ENCODE results near the gene MAP3K20.
A peak's percentile ranks its signal among the peaks of the same experiment; 100 is the strongest.
"Not testable (repeated sequence)": the region's sequence is repeated elsewhere in the genome, so short reads cannot be mapped to it uniquely, and the experiment has no call there.

Gene MAP3K20

DNA sequence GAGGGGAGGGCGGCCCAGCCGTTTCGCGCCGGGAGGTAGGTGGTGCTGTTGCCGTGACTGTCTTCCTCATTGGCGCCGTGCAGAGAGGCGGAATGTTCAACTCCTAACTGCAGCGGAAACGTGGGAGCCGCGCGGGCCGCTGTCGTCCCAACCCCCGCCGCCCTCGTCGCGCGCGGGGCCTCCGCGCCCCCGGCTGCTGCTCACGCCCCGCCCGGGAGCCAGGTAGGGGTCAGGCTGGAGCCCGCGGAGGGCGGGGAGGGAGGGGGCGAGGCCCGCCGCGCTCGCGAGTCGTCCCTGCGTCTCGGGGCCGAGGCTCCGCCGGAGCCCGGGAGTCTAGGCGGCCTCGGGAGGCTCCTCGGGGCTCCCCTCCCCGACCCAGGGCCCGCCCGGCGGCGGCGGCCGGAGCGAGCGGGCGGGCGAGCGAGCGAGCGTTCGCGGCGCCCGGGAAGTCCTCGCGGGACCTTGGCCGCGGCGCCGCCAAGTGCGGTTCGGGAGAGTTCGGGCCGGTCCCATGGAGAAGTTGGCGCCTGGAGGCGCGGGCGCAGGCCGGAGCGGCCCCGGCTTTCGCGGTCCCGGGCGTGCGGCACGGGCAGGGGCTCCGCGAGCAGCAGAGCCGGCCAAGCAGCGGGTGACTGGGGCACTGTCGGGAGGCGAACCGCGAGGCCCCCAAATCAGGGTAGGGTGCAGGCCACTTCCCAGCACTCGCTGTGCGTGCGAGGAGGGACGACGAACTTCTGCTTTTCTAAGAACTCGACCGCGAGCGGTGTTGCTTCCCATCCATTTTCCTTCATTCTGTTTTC, at the start of gene MAP3K20:
TSS of gene MAP3K20 (plus strand) at position 66 of the 800 bp plus-strand sequence. CDS start 15,186 bp downstream, outside the sequence.
- peak; percentile 44 to 51 for DNase-seq

DNA sequence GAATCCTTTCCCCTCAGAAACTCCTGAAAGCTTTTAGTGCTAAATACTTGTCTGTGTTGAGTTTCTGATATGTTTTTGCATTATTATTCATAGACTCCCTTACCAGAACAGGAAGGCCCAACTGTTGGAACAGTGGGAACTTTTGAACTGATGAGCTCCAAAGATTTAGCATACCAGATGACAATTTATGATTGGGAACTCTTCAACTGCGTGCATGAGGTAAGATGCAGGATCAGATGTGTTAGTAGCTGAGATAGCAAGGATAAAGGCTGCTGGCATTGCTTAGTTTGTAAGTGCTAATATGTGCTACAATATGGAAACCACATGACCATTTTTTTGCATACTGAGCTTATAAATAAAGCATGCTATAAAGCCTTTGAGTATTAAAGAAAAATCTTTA, 49.2 kb upstream of the MAP3K20 start:
- no peak for DNase-seq

DNA sequence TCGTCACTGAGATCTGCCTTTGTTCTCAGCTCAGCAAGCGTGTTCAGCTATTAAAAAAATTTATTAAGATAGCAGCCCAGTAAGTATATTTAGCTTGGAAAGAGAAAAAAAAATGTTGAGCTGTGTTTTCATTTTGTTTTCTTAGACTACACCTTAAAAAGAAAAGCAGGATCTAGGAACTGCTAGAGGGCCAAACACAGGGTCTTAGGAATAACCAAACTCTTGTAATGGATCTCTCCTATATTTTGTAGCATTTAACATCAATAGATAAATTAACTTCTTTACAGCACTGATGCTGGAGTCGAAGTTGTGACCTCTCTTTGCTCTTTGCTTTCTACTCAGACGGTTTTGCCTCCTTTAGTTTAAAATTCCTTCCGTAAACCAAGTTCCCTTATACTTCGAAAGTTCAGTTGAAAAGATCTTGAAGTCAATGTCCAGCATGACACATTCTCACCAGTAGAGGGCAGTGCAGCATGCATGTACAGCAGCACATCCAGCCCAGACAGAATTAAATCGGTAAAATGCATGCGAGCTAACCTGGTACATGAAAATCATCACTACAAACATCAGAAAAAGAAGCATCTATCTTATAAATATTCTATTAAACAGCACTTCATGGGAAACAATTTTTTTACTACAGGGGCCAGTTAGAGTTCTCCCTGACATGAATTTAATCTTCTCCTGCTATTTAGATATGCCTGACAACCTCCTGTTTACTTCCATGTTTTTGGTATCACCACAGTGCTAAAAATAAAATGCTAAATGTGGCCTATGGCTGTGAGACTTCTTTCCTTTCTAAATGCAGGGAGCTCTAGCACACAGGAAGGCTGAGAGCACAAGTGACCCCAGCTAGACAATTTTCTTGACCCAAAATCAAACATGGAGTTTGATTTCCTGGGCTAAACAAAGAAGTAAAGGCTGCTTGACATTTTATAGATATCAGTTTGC, 48.2 kb upstream of the MAP3K20 start:
- peak; percentile 73 to 76 for DNase-seq

DNA sequence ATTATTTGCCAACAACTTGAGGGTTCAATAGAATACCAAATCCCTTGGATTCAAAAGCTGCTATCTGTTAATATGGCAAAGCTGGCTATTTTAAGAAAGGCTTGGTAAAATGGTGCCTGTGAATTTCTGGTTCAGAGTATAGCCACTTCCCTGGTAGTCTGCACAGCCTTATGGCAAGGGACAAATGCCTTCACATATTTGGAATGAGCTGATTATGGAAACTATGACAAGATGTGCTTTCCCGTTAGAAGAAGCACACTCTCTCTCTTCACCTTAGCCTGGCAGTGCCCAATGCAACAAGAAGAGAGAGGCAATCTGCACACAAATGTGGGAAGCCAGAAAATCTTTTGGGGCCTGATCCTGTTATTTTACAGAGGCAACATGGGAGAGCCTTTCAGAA, 47.5 kb upstream of the MAP3K20 start:
- DNase-seq: no peak

DNA sequence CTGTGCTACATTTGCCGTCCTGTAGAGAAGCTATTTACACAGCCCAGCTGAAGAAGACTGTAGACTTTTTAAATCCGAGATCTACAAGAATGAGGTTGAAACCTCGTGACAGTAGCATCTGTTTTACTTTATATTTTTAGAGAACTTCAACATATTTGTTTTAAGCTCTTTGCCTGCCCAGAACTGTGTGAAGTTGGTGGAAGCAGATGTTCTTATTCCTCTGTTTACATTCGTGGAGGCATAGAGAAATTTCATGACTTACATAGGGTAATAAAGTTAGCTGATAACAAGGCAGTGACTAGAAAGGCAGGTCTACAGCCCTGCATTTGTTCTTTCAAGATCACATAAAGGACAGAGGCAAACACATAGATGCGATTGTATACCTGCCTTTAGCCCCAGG, 47.0 kb upstream of the MAP3K20 start:
- DNase-seq: no peak

DNA sequence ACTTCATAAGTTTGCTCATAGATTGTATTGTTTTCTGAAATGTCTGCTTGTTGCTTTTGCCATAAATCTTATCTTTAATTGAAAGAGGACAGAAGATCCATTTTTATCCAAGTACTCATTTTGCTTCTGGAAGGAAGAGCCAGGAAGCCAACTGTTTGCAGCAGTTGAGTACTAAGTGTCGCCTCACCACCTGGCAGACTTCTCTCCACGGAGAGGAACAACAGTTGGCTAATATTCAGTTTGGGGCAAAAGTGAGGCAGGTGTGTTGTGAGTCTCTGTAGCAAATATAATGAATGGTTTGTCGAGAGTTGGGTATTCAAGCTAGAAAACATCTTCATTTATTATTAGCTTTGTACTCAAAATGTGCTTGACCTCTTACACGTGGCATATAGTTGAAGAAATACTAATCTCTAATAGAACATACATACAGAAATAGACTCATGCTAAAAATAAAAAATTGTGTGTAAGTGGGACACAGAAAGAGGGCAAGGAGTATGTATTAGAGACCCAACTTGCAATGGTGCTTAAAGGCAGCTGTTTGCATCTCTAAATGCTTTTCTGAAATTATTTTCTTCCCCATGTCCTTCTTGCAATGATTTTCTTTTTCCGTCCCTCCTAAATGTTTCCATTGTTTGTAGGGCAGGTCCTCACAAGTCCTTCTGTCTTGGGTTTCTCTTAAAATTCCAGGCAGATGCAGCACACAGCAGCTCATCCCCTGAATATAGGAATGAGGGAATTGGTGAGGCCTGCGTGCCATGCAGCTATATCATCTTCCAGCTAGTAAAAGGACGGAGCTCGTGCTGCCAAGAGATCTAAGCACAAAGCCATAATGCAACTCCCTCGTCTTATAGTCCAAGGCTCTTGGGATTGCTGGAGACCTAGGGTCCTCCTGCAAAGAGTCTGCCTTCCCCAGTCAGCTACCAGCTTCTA, 44.8 kb upstream of the MAP3K20 start:
- DNase-seq: no peak

DNA sequence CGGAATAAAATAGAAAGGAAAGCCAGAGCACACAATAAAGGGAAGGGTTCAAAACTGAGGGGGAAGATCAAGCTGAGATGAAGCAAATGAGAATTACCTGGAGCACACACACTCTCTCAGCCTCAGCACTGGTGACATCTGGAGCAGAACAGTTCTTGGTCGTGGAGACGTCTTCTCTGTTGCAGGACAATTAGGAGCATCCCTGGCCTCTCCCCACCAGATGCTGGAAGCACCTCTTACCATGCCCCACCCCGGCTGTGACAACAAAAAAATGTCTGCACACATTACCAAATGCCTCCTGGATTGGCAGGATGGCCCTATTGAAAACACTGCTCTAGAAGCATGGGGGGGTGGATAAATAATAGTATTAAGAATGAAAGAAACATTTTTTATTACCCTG, 43.6 kb upstream of the MAP3K20 start:
- DNase-seq: no peak

DNA sequence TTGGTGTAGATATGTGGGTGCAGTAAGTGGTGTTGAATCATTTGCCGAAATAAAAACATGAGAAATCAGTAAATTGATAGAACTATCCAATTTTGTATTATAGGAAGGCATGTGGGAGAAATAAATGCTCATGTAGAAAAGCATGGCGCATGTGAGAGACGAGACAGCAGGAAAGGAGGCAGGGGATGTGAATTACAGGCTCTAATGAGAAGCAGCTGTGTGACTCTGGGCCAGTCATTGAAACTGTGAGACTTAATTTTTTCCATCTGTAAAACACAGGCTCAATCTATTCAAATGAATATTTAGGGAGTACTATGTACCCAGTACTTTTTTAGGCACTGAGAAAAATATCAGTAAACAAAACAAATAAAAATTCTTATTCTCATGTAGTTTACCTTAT, 42.6 kb upstream of the MAP3K20 start:
- DNase-seq: no peak

DNA sequence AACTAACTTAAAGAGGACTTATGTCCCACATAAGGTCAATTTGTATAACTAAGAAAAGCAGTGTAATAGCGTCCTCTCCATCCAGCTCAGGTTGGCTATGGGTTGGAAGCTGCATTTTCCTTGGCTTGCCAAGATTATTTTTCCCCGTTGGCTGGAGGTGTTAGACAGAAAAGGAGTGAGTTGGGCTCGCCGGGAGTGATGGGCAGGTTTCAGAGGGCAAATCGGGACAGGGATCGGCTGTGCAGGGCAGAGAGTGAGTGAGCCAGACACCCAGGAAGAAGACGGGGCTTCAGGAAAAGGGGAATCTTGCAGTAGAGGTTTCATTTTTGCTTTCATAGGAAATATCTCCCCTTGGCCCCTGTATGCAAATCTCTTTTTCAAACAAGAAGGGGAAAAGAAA, 41.5 kb upstream of the MAP3K20 start:
- DNase-seq: no peak

DNA sequence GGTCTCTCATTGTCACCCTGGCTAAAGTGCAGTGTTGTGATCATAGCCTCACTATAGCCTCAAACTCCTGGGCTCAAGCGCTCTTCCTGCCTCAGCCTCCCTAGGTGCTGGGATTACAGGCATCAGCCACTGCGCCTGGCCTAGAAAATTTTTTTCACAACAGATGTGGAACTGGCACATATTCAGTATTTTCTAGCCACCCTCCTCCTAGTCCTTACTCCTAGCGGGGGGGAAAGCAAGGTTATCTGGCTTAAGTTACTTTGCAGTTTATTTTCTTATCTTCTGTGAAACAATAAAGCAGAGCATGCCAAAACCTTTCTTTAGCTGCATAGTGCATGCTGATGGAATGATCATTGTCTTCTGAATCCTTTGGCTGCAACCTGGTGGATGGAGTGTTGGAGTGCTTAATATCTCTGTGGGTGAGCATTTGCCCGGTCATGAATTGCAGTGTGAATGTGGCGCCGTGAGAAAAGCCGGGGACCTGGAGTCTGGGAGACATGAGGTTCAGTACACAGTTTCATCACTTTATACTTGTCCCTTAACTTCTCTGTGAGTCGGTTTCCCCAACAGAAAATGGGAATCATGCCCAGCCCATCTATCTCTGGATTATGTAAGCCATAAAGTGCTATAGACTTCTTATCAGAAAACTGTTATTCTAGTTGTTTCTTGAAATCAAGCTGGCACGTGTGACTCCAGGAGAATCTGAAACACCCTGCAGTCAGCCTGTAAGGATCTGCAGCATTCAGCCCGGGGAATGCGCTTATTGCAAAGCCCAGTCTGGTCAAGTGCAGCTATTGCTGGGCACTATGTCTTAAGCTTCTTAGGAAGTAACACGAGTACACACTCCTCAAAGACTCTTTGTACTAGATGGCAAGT, 38.2 kb upstream of the MAP3K20 start:
- DNase-seq: no peak

DNA sequence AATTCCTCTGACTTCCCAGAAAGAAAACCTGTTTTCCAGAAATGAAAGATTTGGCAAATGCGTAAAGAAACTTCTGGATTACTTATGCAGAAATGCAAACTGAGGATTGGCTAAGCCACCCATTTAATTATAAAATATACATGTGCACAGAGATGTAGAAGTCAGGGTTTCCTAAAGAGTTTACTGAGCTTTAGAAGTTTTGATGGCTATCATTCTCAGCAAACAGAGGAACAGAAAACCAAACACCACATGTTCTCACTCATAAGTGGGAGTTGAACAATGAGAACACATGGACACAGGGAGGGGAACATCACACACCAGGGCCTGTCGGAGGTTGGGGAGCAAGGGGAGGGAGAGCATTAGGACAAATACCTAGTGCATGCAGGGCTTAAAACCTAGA, 37.4 kb upstream of the MAP3K20 start:
- not testable (repeated sequence) for DNase-seq

DNA sequence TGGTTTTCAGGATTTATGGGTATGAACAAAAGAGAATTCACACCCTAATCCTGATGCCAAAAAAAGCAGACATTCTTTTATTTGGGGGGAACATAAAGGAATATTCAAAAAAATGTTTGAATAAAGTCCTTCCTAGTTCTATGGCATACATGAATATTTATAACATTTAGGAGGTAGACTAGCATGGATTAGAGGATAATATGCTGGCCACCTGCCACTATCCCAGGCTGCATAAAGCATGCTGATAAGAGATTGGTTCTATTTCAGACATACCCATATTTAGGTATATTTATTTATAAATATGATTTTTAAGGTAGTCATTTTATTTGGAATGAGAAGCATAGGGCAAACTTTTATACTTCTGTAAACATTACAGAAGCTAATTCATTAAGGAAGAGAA, 34.9 kb upstream of the MAP3K20 start:
- no peak for DNase-seq

DNA sequence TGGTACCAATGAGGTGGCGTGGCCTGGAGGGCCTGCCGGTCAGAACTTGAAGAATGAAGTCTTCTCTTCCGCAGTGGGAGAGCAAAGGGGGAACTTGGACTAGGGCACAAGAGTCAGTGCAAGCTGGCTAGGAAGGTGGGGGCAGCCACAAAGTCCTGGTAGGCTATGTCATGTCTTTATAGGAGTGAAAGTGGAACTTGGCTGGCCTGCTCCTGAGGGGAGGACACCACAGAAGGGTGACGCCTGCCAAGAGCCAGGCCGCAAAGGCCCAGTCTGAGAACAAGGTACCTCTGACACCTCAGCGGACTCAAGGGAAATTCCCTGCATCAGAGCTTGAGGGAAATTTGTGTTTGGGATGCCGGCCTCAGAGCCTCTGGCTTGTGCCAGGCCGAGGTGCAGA, 32.2 kb upstream of the MAP3K20 start:
- peak; percentile 25 to 53 for DNase-seq

DNA sequence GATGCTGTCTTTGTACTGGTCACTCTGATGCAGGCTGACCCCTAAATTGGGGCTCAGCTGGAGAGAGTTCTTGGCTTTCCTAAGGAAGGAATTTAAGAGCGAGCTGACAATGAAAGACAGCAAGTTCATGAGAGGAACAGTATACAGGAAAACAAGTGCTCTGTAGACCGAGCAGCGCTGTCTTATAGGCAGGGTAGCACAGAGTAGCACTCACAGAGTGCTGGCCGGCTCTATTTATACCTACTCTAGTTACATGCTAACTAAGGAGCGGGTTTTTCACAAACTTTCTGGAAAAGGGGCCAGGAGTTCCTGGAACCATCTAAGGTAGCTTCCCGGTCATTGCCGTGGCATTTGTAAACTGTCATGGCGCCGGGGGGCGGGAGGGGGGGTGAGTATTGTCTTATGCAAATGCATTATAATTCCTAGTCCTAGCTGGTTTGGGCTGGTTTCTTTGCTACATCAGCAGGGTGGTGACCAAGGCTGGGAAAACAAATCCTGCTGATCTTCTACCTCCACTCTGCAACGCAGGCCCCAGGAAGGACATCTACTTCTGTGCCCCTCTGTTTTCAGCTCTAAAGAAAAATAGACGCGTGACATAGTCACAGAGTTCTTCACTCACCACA, 31.6 kb upstream of the MAP3K20 start:
- no peak for DNase-seq

DNA sequence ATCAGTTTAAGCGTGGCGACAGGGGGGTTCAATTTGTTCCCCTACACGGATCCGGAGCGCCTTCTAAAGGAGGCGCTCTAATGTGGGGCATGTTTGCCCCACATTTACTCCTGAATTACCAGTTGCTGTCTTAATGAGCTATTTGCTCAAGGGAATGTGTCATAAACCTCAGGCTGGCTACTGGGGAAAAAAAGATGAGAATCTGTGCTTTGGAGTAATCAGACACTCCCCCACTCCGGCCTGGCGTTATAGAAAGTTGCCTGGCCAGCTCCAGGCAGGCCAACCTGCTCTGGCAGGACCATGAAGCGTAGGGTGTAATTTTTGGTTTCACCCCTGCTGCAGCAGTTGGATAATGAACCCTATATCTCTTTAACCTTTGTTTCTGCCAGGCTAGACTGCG, 31.0 kb upstream of the MAP3K20 start:
- no peak for DNase-seq

DNA sequence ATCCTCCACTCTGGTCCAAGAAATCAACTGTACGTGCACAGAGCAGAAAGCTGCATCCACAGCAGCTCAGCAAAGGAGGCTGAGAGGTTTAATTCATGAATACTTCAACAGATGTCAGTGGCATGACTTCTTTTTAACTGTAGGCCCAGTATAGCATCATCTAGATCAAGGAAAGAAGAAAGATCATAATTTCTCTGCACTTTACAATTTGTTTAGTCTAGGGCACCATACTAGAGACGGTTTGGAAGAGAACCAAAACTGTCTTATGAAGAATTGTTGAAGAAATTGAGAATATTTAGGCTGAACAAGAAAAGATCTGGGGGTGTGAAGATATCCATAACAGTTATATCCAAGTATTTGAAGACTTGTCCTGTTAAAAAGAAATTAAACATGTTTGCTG, 30.5 kb upstream of the MAP3K20 start:
- no peak for DNase-seq

DNA sequence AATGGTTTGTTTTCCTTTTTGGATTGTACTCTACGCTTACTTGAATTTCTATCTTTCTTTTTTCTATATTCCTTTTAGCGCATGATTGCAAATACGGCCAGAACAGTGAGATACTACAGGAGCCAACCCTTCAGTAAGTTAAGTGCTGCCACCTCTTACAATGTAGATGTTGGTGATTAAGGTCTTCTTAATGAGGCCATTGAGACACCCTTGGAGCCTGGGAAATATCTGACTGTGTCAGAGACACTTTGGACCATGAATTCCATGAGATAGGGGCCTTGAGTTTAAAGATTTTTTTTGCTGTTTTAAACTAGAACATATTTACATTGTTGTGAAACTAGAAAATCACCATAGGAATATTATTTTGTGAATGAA, 27.1 kb upstream of the MAP3K20 start:
- DNase-seq: no peak

DNA sequence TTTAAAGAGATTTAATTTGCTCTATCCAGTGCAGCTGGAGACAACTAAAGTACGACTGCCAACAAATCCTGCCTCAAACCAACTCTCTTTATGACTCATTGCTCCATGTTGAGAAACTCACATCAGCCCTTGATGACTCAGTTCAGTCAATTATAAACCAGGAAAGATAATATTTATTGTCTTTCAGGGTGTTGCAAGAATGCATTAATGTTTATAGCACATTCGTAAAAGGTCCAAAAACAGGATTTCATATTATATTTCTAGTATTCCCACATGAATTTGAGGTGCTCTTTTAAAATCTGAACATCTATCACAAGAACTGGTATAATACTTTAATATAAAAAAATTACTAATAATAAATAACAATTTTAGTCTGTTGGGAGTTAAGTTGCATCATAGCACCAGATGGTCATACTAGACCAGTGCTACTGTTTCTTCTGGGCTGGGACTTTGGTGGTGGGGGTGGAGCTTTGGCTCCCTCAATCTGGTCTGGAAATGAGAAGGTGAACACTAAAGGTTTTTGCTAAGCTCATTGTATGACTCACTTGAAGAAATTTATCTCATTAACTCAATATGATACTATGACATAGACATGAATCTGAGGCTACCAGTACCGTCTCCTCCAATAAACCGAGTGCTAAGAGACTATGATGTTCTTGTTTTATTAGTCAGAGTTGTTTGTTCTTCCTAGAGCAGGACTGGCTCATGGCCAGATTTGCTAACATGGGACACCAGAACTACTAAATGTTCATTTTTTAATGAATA, 26.6 kb upstream of the MAP3K20 start:
- DNase-seq: peak in 1 of 2 donors; percentile 42

DNA sequence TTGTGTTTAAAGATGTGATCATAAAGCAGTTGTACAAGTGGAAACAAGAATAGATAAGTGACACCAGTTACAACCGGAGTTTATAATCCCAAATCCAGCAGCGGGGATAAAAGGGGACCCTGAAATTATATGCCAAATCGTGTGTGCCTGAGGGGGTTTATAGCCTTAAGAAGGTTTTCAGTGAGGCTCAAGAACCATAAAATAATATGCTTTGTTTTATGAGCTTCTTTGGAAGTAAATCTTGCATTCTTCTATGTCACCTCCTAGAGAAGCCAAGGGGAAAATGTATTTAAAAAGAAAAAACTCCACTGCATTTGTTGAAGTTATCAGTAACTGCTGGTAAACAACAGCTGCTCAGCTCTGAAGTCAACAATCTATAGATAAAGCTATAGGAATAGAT, 25.8 kb upstream of the MAP3K20 start:
- DNase-seq: no peak

DNA sequence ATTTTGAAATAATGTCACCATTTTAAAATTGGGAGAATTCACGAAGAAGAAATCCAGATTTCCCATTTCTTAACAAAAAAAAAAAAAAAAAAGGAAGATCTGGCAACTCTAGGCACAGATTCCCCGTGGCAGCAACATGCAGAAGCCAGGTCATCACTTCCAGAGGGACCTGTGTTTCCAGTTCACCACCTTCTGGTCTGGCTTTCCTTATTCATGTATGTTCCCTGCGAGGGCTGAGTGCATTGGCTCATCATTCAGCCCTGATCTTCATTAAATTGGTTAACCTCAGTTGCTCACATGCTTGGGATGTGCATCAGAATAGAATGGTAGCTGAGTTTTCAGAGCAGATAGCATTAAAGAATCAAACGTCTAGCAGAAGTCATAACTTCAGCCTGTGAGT, 25.0 kb upstream of the MAP3K20 start:
- no peak for DNase-seq

Measured in CD4-positive, alpha-beta T cell treated with Interferon alpha-2 for 1 hour (primary cell).